Measurements from ENCODE around the gene ZNF385B. TPM values are rescaled to one million over a fixed set of nuclear protein-coding genes. Genes with fewer than 3 reads are reported as not detected.

The ZNF385B gene
- total and polyA plus RNA-seq, 9 of the 15 experiments (the other 6 are each of a cell fraction or from before 2014, with no cell fraction given): 0.50 TPM; not detected in 8

GRCh38 chr2:179909845-179910734, 48.7 kb upstream of the ZNF385B start:
- ATAC-seq (no peak), FAIRE-seq (no peak), DNase-seq (ENCODE audit: extremely low read depth in 1 of 4, low spot score in 3 of 4) (no peak)
- no peaks in the 10 kb centered on the region for H3K79me2 ChIP-seq (ENCODE audit: control insufficient read depth, insufficient read depth, low read length)
- H4K20me1 ChIP-seq (replicated peaks; ENCODE audit: control insufficient read depth, insufficient read depth, low read length): no peaks in the 10 kb centered on the region
- no peak overlapping the region for H3K9ac ChIP-seq (ENCODE audit: insufficient read depth in 1 of 2, low read depth in 2 of 2, low read length in 2 of 2)
- no peaks in the 10 kb centered on the region for H3K4me1 ChIP-seq (replicated peaks in 1 of 2; ENCODE audit: control insufficient read depth in 2 of 2, insufficient read depth in 2 of 2, low read length in 2 of 2)
- TF ChIP-seq TSHZ1 (CRISPR knock-in tag; IDR thresholded peaks at IDR 0.05) (no peak), ZBTB9 (CRISPR knock-in tag; IDR thresholded peaks at IDR 0.05) (no peak), SRSF7 (optimal IDR thresholded peaks at IDR 0.05; ENCODE audit: low read depth, low read length) (no peak)
- H3K27me3 ChIP-seq (ENCODE audit: control insufficient read depth in 2 of 2, insufficient read depth in 2 of 2, low read length in 2 of 2): no peaks in the 10 kb centered on the region
- no peaks in the 10 kb centered on the region for H3K36me3 ChIP-seq (ENCODE audit: control insufficient read depth, insufficient read depth, low read length)
- WGBS (ENCODE audit: insufficient coverage, low coverage, missing lambda C conversion rate): 0% methylated on average over 6 of the region's 6 CpGs
- intact Hi-C loops (cut with micrococcal nuclease) (no loop called here), in situ Hi-C loops (cut with MboI) (no loop called here)
- H2AFZ ChIP-seq (ENCODE audit: low read depth, low read length): no peak overlapping the region
- CTCF ChIA-PET (ENCODE audit: low intra/inter-chr PET ratio): no interaction called here
- H3K9me3 ChIP-seq (replicated peaks; ENCODE audit: control insufficient read depth, insufficient read depth, low read depth, low read length): no peaks in the 10 kb centered on the region
- POLR2A ChIA-PET: interaction anchor here (1.5 kb wide), 1 partner anchor 10 kb away, joined by 5 read pairs; no protein-coding TSS in a partner anchor
- no peaks in the 10 kb centered on the region for H3K9me1 ChIP-seq (ENCODE audit: control insufficient read depth, insufficient read depth, low read length)
- H3K27ac ChIP-seq (ENCODE audit: extremely low read depth, low read depth, low read length): no peak overlapping the region
- H3K4me2 ChIP-seq (ENCODE audit: insufficient read depth, low read length): no peak overlapping the region
- no peak overlapping the region for H3K4me3 ChIP-seq
- no TSS peak for BruUV-seq (replicated peaks)
